Measurements from ENCODE around the gene RIMKLB. TPM values are rescaled to one million over a fixed set of nuclear protein-coding genes. Genes with fewer than 3 reads are reported as not detected.
"Not testable (repeated sequence)": the region's sequence is repeated elsewhere in the genome, so short reads cannot be mapped to it uniquely, and the experiment has no call there.

RIMKLB gene
- total RNA-seq, 2 experiments from 2014 or later = 4.6 to 4.9 TPM

GRCh38 chr12:8781381-8782127 is 83.8 kb downstream of the RIMKLB start:
- Mint-ChIP-seq H3K4me1 (ENCODE audit: low read depth) (no peaks in the 10 kb centered on the region), H3K4me3 (no peak overlapping the region), H3K27ac (no peak overlapping the region), H3K27me3 (no peaks in the 10 kb centered on the region), H3K36me3 (no peaks in the 10 kb centered on the region), H3K9me3 (no peaks in the 10 kb centered on the region)
- intact Hi-C loops (cut with micrococcal nuclease) = no loop called here
- CTCF ChIA-PET = interaction anchor here (0.8 to 1.6 kb wide), 2 partner anchors 109 to 268 kb away, joined by 4 to 7 read pairs; no protein-coding TSS in a partner anchor
- no peak for DNase-seq
- POLR2A ChIA-PET = no interaction called here

DNA sequence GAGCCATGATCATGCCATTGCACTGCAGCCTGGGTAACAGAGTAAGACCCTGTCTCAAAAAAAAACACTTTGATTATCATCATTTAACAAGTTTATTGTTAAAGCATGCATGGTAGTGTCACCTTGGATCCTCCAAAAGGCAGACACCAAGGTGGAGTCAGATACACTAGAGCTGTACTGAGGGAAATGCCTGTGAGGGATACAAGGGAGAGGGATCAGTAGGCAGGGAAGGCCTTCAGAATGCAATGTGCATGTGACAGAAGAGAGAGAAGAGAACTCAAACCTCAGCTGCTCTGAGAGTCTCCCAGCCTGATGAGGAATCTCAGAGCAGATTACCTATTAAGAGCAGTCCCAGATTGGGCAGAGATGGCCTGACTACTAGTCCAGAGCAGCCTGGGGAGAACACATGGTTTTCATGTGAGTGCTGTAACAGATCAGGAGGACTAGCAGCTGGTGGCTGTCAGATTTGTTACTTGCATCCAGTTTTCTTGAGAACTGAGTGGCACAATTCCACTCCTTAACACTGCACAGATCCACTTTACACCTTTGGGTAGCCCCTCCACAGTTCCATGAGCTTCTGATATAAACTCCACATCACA is 86.6 kb downstream of the RIMKLB start:
- intact Hi-C loops (cut with micrococcal nuclease) = no loop called here
- no peak overlapping the region for H3K27ac Mint-ChIP-seq
- H3K4me1 Mint-ChIP-seq (ENCODE audit: low read depth) = no peaks in the 10 kb centered on the region
- H3K9me3 Mint-ChIP-seq = no peaks in the 10 kb centered on the region
- H3K4me3 Mint-ChIP-seq = no peak overlapping the region
- no peaks in the 10 kb centered on the region for H3K36me3 Mint-ChIP-seq
- POLR2A ChIA-PET = no interaction called here
- CTCF ChIA-PET = no interaction called here
- DNase-seq = no peak
- H3K27me3 Mint-ChIP-seq = no peaks in the 10 kb centered on the region

- ChIA-PET CTCF (no interaction called here), POLR2A (interaction anchor here (0.6 kb wide), 1 partner anchor 18 kb away, joined by 3 read pairs; no protein-coding TSS in a partner anchor)
- intact Hi-C loops (cut with micrococcal nuclease) = no loop called here
- no peak for DNase-seq
- Mint-ChIP-seq H3K36me3 (no peaks in the 10 kb centered on the region), H3K9me3 (no peaks in the 10 kb centered on the region), H3K27me3 (no peaks in the 10 kb centered on the region), H3K4me1 (ENCODE audit: low read depth) (no peaks in the 10 kb centered on the region), H3K27ac (no peak overlapping the region), H3K4me3 (no peak overlapping the region)
Observed at GRCh38 chr12:8785499-8785898, 87.7 kb downstream of the RIMKLB start.

GRCh38 chr12:8787206-8787605 is 89.4 kb downstream of the RIMKLB start:
- H3K27ac Mint-ChIP-seq; H3K9me3 Mint-ChIP-seq; CTCF ChIA-PET; POLR2A ChIA-PET; intact Hi-C loops (cut with micrococcal nuclease); H3K4me3 Mint-ChIP-seq; H3K27me3 Mint-ChIP-seq; DNase-seq; H3K4me1 Mint-ChIP-seq (ENCODE audit: low read depth); H3K36me3 Mint-ChIP-seq: not testable (repeated sequence)

- H3K9me3 Mint-ChIP-seq; POLR2A ChIA-PET; H3K27ac Mint-ChIP-seq; H3K36me3 Mint-ChIP-seq; DNase-seq; H3K27me3 Mint-ChIP-seq; intact Hi-C loops (cut with micrococcal nuclease); CTCF ChIA-PET; H3K4me1 Mint-ChIP-seq (ENCODE audit: low read depth): not testable (repeated sequence)
- H3K4me3 Mint-ChIP-seq = peak overlapping the region; percentile 61
Observed at GRCh38 chr12:8788706-8789105, 90.9 kb downstream of the RIMKLB start.

- H3K4me1 Mint-ChIP-seq (ENCODE audit: low read depth); H3K27ac Mint-ChIP-seq; intact Hi-C loops (cut with micrococcal nuclease); DNase-seq; H3K9me3 Mint-ChIP-seq; H3K27me3 Mint-ChIP-seq; H3K4me3 Mint-ChIP-seq; H3K36me3 Mint-ChIP-seq; POLR2A ChIA-PET; CTCF ChIA-PET: not testable (repeated sequence)
Observed at GRCh38 chr12:8789341-8790013, 91.7 kb downstream of the RIMKLB start.

GRCh38 chr12:8793226-8793625 is 95.4 kb downstream of the RIMKLB start:
- POLR2A ChIA-PET; H3K36me3 Mint-ChIP-seq; H3K9me3 Mint-ChIP-seq; CTCF ChIA-PET; intact Hi-C loops (cut with micrococcal nuclease); DNase-seq; H3K4me1 Mint-ChIP-seq (ENCODE audit: low read depth); H3K27me3 Mint-ChIP-seq; H3K4me3 Mint-ChIP-seq; H3K27ac Mint-ChIP-seq: not testable (repeated sequence)

DNA sequence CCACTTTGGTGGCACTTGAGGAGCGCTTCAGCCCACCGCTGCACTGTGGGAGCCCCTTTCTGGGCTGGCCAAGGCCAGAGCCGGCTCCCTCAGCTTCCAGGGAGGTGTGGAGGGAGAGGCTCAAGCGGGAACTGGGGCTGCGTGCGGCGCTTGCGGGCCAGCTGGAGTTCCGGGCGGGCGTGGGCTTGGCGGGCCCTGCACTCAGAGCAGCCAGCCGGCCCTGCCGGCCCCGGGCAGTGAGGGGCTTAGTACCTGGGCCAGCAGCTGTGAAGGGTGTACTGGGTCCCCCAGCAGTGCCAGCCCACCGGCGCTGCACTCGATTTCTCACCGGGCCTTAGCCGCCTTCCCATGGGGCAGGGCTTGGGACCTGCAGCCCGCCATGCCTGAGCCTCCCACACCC is 96.8 kb downstream of the RIMKLB start:
- H3K36me3 Mint-ChIP-seq, CTCF ChIA-PET: not testable (repeated sequence)

GRCh38 chr12:8796831-8797626 is 99.2 kb downstream of the RIMKLB start:
- H3K9me3 Mint-ChIP-seq = no peaks in the 10 kb centered on the region
- intact Hi-C loops (cut with micrococcal nuclease) = no loop called here
- ChIA-PET POLR2A (no interaction called here), CTCF (no interaction called here)
- H3K4me1 Mint-ChIP-seq (ENCODE audit: low read depth) = no peaks in the 10 kb centered on the region
- H3K36me3 Mint-ChIP-seq = no peaks in the 10 kb centered on the region
- no peak overlapping the region for H3K27ac Mint-ChIP-seq
- H3K27me3 Mint-ChIP-seq = no peaks in the 10 kb centered on the region
- DNase-seq = no peak
- no peak overlapping the region for H3K4me3 Mint-ChIP-seq

More for the DNA sequence above, 96.8 kb downstream of the RIMKLB start:
- intact Hi-C loops (cut with micrococcal nuclease); POLR2A ChIA-PET; H3K9me3 Mint-ChIP-seq; H3K27me3 Mint-ChIP-seq; H3K27ac Mint-ChIP-seq; DNase-seq; H3K4me1 Mint-ChIP-seq (ENCODE audit: low read depth); H3K4me3 Mint-ChIP-seq: not testable (repeated sequence)

DNA sequence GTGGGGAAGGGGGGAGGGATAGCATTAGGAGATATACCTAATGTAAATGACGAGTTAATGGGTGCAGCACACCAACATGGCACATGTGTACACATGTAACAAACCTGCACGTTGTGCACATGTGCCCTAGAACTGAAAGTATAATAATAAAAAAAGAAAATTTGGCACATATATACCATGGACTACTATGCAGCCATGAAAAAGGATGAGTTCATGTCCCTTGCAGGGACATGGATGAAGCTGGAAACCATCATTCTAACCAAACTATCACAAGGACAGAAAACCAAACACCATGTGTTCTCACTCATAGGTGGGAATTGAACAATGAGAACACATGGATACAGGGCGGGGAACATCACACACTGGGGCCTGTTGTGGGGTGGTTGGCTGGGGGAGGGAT is 103.4 kb downstream of the RIMKLB start:
- intact Hi-C loops (cut with micrococcal nuclease); H3K9me3 Mint-ChIP-seq; DNase-seq; H3K4me1 Mint-ChIP-seq (ENCODE audit: low read depth); POLR2A ChIA-PET; H3K4me3 Mint-ChIP-seq; CTCF ChIA-PET; H3K27ac Mint-ChIP-seq; H3K36me3 Mint-ChIP-seq; H3K27me3 Mint-ChIP-seq: not testable (repeated sequence)

GRCh38 chr12:8804833-8805232 is 107.0 kb downstream of the RIMKLB start:
- H3K36me3 Mint-ChIP-seq; DNase-seq; H3K4me3 Mint-ChIP-seq; H3K4me1 Mint-ChIP-seq (ENCODE audit: low read depth); H3K27me3 Mint-ChIP-seq; intact Hi-C loops (cut with micrococcal nuclease); H3K27ac Mint-ChIP-seq; H3K9me3 Mint-ChIP-seq; POLR2A ChIA-PET; CTCF ChIA-PET: not testable (repeated sequence)

GRCh38 chr12:8805487-8805886 is 107.7 kb downstream of the RIMKLB start:
- DNase-seq; H3K9me3 Mint-ChIP-seq; H3K4me1 Mint-ChIP-seq (ENCODE audit: low read depth); H3K36me3 Mint-ChIP-seq; intact Hi-C loops (cut with micrococcal nuclease); H3K27ac Mint-ChIP-seq; H3K27me3 Mint-ChIP-seq; CTCF ChIA-PET; POLR2A ChIA-PET; H3K4me3 Mint-ChIP-seq: not testable (repeated sequence)

Data from activated CD4-positive, alpha-beta memory T cell treated with anti-CD3 and anti-CD28 coated beads for 36 hours (primary cell).